Measurements from ENCODE around the gene LMF1. TPM values are rescaled to one million over a fixed set of nuclear protein-coding genes. Genes with fewer than 3 reads are reported as not detected.

LMF1 gene
- total and polyA plus RNA-seq, 9 of the 15 experiments (the other 6 are each of a cell fraction or from before 2014, with no cell fraction given): 0.11 to 1.6 (median 0.55) TPM; not detected in 1

- TF ChIP-seq ZNF518B (CRISPR knock-in tag; IDR thresholded peaks at IDR 0.05): no peak
- TF ChIP-seq CBX2 (IDR thresholded peaks at IDR 0.05; ENCODE audit: insufficient read depth, low read length, poor library complexity, severe bottlenecking): no peak
Observed at GRCh38 chr16:855471-855870, 115.3 kb downstream of the LMF1 start (continued).

DNA sequence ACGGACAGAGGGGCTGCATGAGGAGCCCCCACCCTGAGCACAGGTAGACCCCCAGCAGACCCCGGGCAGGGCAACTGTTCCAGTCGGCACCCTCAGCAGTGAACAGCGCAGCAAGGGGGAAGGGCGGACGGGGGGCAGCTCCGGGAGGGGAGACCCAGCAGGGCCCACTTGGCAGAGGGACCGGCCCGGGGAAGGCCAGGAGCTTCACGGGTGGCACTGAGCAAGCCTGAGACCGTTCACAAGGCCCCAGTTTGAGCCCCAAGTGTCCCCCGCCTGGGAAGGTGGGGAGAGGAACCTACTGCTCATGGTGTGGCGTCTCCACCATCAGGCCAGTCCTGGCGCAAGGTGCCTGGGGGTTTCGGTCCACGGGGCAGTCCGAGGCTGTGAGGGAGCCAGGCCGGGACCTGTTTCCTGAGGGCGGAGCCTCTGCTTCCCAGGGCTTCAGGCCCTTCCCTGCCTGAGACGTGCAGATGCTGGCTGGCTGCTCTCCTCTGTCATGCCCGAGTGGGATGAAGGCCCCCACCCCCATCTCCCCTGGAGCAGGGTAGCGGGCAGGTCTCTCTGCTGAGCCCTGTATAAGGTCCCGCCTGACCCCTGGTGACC lies 115.9 kb downstream of the LMF1 start:
- H3K9me3 ChIP-seq (replicated peaks; ENCODE audit: control insufficient read depth, insufficient read depth, low read depth, low read length): peaks cover 2% of the 10 kb centered on the region; the same call in 1 of the 2 replicates
- H3K9ac ChIP-seq (ENCODE audit: insufficient read depth in 1 of 2, low read depth in 2 of 2, low read length in 2 of 2): no peak overlapping the region
- POLR2A ChIA-PET: no interaction called here
- CTCF ChIA-PET (ENCODE audit: low intra/inter-chr PET ratio): no interaction called here
- intact Hi-C loops (cut with micrococcal nuclease) (no loop called here), in situ Hi-C loops (cut with MboI) (no loop called here)
- BruUV-seq (replicated peaks): no TSS peak
- DNase-seq (ENCODE audit: extremely low read depth in 1 of 4, low spot score in 3 of 4) (no peak), ATAC-seq (no peak), FAIRE-seq (no peak)
- no peak overlapping the region for H3K4me2 ChIP-seq (ENCODE audit: insufficient read depth, low read length)
- no peaks in the 10 kb centered on the region for H3K36me3 ChIP-seq (ENCODE audit: control insufficient read depth, insufficient read depth, low read length)
- no peaks in the 10 kb centered on the region; a peak in 1 of 5 replicates for H3K4me1 ChIP-seq (replicated peaks in 1 of 2; ENCODE audit: control insufficient read depth in 2 of 2, insufficient read depth in 2 of 2, low read length in 2 of 2)
- H3K79me2 ChIP-seq (ENCODE audit: control insufficient read depth, insufficient read depth, low read length): no peaks in the 10 kb centered on the region
- H3K27ac ChIP-seq (ENCODE audit: extremely low read depth, low read depth, low read length): no peak overlapping the region
- H3K4me3 ChIP-seq: no peak overlapping the region
- 7% methylated on average over 22 of the region's 23 CpGs for WGBS (ENCODE audit: insufficient coverage, low coverage, missing lambda C conversion rate)
- H4K20me1 ChIP-seq (replicated peaks; ENCODE audit: control insufficient read depth, insufficient read depth, low read length): no peaks in the 10 kb centered on the region
- no peak overlapping the region for H2AFZ ChIP-seq (ENCODE audit: low read depth, low read length)
- H3K27me3 ChIP-seq (ENCODE audit: control insufficient read depth in 2 of 2, insufficient read depth in 2 of 2, low read length in 2 of 2): peaks cover 18 to 53% of the 10 kb centered on the region in 2 experiments; a peak in 4 of 5 replicates
- H3K9me1 ChIP-seq (ENCODE audit: control insufficient read depth, insufficient read depth, low read length): no peaks in the 10 kb centered on the region
- no peak for TF ChIP-seq CGGBP1 (CRISPR knock-in tag; IDR thresholded peaks at IDR 0.05)
- no peak for TF ChIP-seq RFX5 (IDR thresholded peaks at IDR 0.05; ENCODE audit: low read depth, low read length)
- no peak for TF ChIP-seq SP1 (CRISPR knock-in tag; IDR thresholded peaks at IDR 0.05)
- TF ChIP-seq ZNF395 (CRISPR knock-in tag; IDR thresholded peaks at IDR 0.05): no peak
- TF ChIP-seq, protein P1, sequence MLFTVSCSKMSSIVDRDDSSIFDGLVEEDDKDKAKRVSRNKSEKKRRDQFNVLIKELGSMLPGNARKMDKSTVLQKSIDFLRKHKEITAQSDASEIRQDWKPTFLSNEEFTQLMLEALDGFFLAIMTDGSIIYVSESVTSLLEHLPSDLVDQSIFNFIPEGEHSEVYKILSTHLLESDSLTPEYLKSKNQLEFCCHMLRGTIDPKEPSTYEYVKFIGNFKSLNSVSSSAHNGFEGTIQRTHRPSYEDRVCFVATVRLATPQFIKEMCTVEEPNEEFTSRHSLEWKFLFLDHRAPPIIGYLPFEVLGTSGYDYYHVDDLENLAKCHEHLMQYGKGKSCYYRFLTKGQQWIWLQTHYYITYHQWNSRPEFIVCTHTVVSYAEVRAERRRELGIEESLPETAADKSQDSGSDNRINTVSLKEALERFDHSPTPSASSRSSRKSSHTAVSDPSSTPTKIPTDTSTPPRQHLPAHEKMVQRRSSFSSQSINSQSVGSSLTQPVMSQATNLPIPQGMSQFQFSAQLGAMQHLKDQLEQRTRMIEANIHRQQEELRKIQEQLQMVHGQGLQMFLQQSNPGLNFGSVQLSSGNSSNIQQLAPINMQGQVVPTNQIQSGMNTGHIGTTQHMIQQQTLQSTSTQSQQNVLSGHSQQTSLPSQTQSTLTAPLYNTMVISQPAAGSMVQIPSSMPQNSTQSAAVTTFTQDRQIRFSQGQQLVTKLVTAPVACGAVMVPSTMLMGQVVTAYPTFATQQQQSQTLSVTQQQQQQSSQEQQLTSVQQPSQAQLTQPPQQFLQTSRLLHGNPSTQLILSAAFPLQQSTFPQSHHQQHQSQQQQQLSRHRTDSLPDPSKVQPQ (CRISPR knock-in tag; IDR thresholded peaks at IDR 0.05; ENCODE audit: borderline replicate concordance): no peak
- TF ChIP-seq ZNF586 (CRISPR knock-in tag; conservative IDR thresholded peaks at IDR 0.05): no peak
- no peak for TF ChIP-seq TBL1XR1 (IDR thresholded peaks at IDR 0.05; ENCODE audit: low read length in 2 of 2)
- TF ChIP-seq VEZF1 (CRISPR knock-in tag; IDR thresholded peaks at IDR 0.05): no peak

All from K562 (cell line).